NCI-H345 (cell line): ENCODE measurements around the gene SMCHD1.
"Not testable (repeated sequence)": the region's sequence is repeated elsewhere in the genome, so short reads cannot be mapped to it uniquely, and the experiment has no call there.

ENCODE experiments used
- DNase-seq: peaks from one replicate; lab custom pipeline; 2025; lab: John Stamatoyannopoulos, UW

Gene SMCHD1

GRCh38 chr18:2716394-2717326 lies 61.1 kb downstream of the SMCHD1 start:
- no peak for DNase-seq

- no peak for DNase-seq
These were observed 61.9 kb downstream of the SMCHD1 start for GRCh38 chr18:2717407-2717806.

- DNase-seq = no peak
These were observed 63.5 kb downstream of the SMCHD1 start for GRCh38 chr18:2719040-2719439.

- DNase-seq = no peak
These were observed 67.7 kb downstream of the SMCHD1 start for GRCh38 chr18:2723207-2723606.

DNA sequence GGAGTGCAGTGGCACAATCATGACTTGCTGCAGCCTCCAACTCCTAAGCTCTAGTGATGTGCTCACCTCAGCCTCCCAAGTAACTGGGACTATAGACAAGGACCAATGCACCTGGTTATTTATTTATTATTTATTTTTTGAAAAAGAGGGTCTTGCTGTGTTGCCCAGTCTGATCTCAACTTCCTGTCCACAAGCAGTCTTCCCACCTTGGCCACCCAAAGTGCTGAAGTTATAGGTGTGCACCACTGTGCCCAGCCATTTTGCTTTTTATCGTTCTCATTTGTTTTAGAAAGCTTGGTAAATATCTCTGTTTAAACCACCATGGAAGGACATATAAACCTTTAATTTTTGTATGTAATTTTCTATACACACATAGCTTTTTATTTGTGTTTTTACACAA lies 74.2 kb downstream of the SMCHD1 start:
- DNase-seq = no peak

GRCh38 chr18:2736823-2737222 lies 81.3 kb downstream of the SMCHD1 start:
- DNase-seq = no peak

DNA sequence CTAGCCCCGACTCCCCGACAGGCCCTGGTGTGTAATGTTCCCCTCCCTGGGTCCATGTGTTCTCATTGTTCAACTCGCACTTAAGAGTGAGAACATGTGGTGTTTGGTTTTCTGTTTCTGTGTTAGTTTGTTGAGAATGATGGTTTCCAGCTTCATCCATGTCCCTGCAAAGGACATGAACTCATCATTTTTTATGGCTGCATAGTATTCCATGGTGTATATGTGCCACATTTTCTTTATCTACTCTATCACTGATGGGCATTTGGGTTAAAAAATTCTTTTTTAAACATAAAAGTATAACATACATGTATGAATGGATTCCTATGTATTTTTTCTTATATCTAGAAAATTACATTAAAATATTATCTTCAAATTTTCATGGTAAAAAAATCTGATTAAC lies 84.6 kb downstream of the SMCHD1 start:
- not testable (repeated sequence) for DNase-seq

DNA sequence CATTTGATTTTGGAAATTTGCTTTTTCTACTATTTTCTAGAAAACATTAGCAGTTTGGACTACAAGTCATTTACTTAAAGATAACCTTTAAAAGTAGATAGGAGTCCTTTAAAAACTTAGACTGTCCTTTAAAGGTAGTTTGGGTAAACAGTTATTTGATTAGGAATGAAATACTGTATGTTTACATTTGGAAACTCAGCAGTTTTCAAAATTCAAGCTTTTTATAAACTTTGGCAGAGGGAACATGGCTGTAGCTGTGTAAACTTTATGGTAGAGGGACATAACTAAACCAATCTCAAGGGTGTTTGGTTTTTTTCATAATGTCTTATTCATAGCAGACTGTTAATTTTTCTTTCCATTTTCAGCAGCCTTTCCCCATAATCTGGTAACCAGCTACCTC lies 90.7 kb downstream of the SMCHD1 start:
- DNase-seq = no peak

DNA sequence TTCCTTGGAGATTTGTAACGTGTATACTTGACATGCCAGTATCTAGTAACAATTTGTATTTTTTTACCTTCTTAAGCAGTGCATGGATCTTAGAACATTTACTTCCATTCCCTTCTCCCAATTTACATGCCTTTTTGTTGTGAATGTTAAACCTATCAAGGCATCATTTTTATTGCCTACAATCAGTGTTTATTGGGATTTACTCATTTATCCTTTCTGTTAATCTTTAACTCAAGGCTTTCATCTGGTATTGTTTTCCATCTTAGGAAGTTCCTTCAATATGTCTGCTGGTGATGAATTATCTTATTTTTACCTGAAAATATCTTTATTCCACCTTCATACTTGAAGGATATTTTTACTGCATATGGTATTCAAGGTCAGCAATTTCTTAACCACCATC lies 102.8 kb downstream of the SMCHD1 start:
- no peak for DNase-seq

DNA sequence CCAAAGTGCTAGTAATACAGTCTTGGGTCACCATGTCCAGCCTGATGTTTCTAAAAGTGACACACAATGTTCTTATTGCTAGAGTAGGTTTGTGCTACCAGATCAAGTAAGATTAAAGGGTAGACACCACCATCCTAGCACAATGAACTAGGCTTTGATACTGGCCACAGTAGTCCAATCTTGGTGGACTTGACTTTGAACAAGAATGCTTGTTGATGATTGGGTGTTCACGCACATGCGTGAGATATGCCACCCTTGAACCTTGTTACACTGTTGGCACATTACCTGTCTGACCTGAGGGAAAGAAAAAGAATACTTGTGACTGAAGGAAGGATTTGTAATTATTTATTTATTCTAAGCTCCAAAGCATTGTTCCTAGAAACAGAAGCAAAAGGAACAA lies 119.1 kb downstream of the SMCHD1 start:
- DNase-seq = no peak

- DNase-seq = no peak
These were observed 121.1 kb downstream of the SMCHD1 start for GRCh38 chr18:2776601-2777000.

DNA sequence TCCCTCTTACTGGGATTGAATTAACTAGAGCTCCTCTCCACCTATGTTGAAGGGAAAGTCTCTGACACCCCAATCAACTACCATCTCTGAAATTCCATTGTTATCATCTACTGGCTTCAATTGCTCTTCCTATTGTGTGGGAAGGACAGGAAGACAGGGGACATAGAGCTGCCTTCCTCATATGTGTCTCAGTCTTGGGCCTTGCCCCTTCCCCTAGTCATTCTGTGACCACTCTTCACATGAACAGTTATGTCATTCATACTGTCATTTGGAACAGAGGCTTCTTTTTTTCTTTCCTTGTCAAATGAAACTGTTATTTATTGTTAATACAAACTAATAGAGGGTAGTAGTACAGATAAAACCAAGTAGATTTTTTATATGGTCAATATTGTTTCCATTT lies 121.7 kb downstream of the SMCHD1 start:
- DNase-seq = no peak

GRCh38 chr18:2780750-2781149 lies 125.2 kb downstream of the SMCHD1 start:
- DNase-seq = no peak

DNA sequence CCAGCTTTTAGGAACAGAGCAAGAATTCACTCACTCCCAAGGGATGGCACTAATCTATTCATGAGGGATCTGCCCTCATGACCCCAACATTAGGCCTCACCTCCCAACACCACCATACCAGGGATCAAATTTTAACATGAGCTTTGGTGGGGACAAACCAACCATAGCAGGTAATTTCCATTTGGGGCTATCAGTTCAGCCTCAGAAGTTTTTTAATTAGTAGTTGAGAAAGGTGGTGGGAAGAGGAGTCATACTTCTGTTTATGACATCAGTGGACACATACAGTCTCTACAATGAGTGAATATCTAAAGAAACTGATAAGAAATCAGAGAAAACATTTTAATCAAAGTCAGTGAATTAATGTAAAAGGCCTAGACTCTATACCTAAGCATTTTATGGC lies 131.7 kb downstream of the SMCHD1 start:
- DNase-seq = no peak

DNA sequence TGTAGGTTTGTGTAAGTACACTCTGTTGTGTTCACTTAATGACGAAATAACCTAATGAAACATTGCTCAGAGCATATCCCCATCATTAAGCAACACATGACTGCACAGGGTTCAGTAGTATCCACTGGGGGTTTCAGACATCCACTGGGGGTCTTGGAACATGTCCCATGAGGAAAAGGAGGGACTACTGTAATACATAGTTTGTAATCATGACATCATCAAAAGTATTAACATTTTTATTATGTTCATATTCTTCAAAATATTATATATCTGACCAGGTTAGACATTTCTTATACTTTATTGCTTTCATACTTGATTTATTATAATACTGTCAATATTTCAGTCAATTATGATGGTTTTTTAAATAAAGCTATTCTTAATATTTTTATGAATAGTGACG lies 136.9 kb downstream of the SMCHD1 start:
- no peak for DNase-seq

DNA sequence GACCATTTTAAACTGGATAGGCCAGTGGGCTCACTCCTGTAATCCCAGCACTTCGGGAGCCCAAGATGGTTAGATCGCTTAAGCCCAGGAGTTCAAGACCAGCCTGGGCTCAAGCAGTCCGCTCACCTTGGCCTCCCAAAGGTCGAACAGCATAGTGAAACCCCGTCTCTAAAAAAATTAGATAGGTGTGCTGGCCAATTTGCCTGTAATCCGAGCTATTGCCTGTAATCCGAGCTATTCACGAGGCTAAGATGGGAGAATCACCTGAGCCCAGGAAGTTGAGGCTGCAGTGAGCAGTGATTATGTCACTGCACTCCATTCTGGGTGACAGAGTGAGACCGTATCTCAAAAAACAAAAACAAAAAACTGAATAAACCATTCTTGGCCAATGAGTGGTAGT lies 138.6 kb downstream of the SMCHD1 start:
- DNase-seq = no peak

DNA sequence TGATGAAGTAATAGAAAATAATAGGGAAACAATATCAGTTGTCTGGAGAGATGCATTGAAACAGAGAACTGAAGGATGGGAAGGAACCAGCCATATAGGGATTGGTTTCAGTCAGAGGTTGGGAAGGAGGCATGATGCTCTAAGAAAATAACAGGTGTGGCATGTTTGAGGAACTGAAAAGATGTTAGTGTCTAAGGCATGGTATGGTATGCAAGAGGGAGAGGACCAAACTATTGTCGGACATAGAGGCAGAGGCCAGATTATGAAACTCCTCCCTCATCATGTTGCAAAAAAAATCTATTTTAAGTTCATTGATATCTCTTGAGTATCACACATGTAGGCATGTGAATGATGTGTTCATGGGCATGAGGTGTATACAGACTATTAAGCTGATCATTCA lies 142.4 kb downstream of the SMCHD1 start:
- no peak for DNase-seq

DNA sequence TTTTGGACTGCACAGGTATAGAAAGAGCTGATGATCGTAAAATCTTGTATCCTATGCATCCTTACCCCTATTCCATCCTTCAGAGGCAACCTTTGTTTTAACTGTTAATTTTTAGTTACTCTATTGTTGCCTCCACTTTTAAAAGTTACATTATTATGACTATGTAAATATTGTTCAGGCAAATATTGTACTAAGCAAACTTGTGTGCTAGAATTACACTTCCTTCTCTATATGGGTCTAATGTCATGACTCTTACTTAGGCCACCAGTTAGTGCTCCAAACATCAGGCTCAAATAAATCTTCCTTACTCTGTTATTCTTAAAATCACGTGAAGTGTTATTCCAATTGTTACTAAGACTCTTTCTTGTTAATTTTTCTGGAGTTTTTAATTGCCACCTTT lies 143.8 kb downstream of the SMCHD1 start:
- DNase-seq = no peak

- no peak for DNase-seq
These were observed 150.7 kb downstream of the SMCHD1 start for GRCh38 chr18:2805970-2806943.

DNA sequence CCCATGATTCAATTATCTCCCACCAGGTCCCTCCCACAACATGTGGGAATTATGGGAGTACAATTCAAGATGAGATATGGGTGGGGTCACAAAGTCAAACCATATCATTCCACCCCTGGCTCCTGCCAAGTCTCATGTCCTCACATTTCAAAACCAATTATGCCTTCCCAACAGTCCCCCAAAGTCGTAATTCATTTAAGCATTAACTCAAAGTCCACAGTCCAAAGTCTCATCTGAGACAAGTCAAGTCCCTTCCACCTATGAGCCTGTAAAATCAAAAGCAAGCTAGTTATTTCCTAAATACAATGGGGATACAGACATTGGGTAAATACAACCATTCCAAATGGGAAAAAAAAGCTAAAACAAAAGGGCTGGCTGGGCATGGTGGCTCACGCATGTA lies 153.1 kb downstream of the SMCHD1 start:
- DNase-seq = not testable (repeated sequence)

DNA sequence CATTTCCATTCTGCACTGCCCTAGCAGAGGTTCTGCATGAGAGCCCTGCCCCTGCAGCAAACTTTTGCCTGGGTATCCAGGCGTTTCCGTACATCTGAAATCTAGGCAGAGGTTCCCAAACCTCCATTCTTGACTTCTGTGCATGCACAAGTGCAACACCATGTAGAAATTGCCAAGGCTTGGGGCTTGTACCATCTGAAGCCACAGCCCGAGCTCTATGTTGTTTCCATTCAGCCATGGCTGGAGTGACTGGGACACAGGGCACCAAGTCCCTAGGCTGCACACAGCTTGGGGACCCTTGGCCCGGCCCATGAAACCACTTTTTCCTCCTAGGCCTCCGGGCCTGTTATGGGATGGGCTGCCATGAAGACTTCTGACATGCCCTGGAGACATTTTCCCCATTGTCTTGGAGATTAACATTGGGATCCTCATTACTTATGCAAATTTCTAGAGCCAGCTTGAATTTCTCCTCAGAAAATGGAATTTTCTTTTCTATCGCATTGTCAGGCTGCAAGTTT lies 154.2 kb downstream of the SMCHD1 start:
- not testable (repeated sequence) for DNase-seq

DNA sequence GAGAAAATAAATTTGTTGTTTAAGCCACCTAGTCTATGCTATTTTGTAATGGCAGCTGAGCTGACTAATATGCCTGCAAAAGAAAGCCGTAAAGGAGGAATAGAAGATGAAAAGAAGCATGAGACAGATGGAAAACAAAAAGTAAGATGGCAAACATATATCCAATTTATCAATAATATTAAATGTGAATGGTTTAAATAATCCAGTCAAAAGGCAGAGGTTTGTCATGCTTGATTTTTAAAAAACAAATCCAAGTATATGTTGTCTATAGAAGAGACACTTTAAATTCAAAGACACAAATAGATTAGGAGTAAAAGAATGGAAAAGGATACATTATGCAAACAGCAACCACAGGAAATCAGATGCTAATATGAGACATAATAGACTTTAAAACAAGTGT lies 155.9 kb downstream of the SMCHD1 start:
- no peak for DNase-seq

GRCh38 chr18:2814928-2815327 lies 159.4 kb downstream of the SMCHD1 start:
- DNase-seq = no peak
